Measurements from ENCODE around the gene LIN7B.

LIN7B gene

GRCh38 chr19:49128545-49129237, 14.5 kb downstream of the LIN7B start:
- no peak overlapping the region for H3K4me3 ChIP-seq (replicated peaks; ENCODE audit: low read depth, low read length)
- no peak for TF ChIP-seq CTCF (IDR thresholded peaks at IDR 0.05; ENCODE audit: low read length, missing control alignments)

DNA sequence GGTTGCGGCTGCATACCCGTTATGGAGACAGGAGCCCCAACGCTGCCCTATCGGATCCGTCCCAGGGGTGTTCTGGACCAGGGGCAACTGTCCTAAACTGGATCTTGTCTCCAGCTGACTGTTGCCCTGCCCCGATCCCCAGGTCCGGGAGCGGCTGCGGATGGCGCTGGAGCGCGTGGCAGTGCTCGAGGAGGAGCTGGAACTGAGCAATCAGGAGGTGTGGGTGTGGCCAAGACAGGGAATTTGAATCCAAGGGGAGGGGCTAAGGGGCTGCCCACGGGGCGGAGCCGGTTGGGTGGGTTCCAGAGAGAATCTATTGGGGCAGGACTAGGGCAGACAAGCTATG, 15.0 kb downstream of the LIN7B start:
- no peak overlapping the region for H3K4me3 ChIP-seq (replicated peaks; ENCODE audit: low read depth, low read length)
- no peak for TF ChIP-seq CTCF (IDR thresholded peaks at IDR 0.05; ENCODE audit: low read length, missing control alignments)
- DNase-seq (ENCODE audit: low read depth) = no peak

More at GRCh38 chr19:49128545-49129237, 14.5 kb downstream of the LIN7B start:
- no peak for DNase-seq (ENCODE audit: low read depth)

GRCh38 chr19:49130325-49130724, 16.2 kb downstream of the LIN7B start:
- DNase-seq (ENCODE audit: low read depth) = no peak
- no peak overlapping the region for H3K4me3 ChIP-seq (replicated peaks; ENCODE audit: low read depth, low read length)

GRCh38 chr19:49132974-49133609, 18.9 kb downstream of the LIN7B start:
- TF ChIP-seq CTCF (IDR thresholded peaks at IDR 0.05; ENCODE audit: low read length, missing control alignments) = no peak
- no peak for DNase-seq (ENCODE audit: low read depth)
- H3K4me3 ChIP-seq (replicated peaks; ENCODE audit: low read depth, low read length) = no peak overlapping the region

More at GRCh38 chr19:49130325-49130724, 16.2 kb downstream of the LIN7B start:
- TF ChIP-seq CTCF (IDR thresholded peaks at IDR 0.05; ENCODE audit: low read length, missing control alignments) = no peak

DNA sequence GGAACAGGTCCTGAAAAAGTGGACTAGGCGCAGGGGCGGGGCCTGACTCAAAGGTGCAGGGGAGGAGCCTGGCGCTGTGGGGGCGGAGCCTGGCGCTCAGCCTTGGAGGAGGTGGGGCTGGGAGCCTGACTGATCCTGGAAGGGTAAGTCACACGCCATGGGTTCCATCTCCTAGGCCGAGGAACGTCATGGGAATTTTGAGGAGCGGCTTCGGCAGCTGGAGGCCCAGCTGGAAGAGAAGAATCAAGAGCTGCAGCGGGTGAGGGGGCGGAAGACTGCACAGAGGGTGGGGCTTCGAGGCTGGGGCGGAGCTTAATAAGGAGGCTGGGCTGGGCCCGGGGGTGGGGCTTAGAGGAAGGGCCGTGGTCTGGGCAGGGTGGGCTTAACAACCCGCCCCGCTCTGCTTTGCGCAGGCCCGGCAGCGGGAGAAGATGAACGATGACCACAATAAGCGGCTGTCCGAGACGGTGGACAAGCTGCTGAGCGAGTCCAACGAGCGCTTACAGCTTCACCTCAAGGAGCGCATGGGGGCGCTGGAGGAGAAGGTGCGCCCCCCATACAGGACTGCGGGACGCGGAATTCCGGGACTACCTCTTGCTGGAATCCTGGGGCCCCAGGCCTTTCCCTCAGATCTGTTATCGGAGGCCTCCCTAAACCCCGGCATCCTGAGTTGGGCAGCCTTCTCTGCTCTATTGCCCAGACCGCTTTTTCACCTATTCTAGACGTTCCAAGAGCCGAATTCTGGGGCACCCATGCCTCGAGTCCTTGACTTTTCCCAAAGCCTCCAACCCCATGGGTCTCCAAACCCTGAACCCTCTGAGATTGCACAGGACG, 19.7 kb downstream of the LIN7B start:
- H3K4me3 ChIP-seq (replicated peaks; ENCODE audit: low read depth, low read length) = peak overlapping the region; percentile 22
- TF ChIP-seq CTCF (IDR thresholded peaks at IDR 0.05; ENCODE audit: low read length, missing control alignments) = peak; percentile 5
- DNase-seq (ENCODE audit: low read depth) = peak; percentile 58

DNA sequence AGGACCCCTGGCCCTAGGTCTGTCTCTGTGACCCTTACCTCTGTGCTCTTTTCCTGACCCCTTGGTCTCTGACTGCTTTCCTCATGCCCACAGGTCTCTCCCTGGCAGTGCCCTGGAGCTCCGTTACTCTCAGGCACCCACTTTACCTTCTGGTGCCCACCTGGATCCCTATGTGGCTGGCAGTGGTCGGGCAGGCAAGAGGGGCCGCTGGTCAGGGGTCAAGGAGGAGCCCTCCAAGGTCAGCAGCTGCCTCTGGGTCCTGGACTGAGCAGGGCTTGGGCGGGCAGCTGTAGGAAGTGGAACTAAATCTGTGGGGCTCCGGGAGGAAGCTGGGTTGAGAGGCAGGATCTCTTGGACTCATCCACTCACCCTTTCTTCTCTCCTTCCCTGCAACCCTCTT, 21.5 kb downstream of the LIN7B start:
- TF ChIP-seq CTCF (IDR thresholded peaks at IDR 0.05; ENCODE audit: low read length, missing control alignments) = no peak
- H3K4me3 ChIP-seq (replicated peaks; ENCODE audit: low read depth, low read length) = no peak overlapping the region
- no peak for DNase-seq (ENCODE audit: low read depth)
